Liver (tissue), 9 donors: Measurements from ENCODE around the gene NUDT2. TPM values are rescaled to one million over a fixed set of nuclear protein-coding genes. Genes with fewer than 3 reads are reported as not detected.

Source experiments
- DNase-seq: peaks from one replicate; pipeline ENCODE4 v3.0.0-alpha.2; 2017; ENCODE audit warnings: low spot score
- H3K27ac ChIP-seq, 2 donors: one replicate each; pipeline ENCODE4 v1.7.0; 2013; ENCODE audit warnings: inconsistent platforms in 2 of 2, low read length in 2 of 2, control low read depth in 1 of 2, low read depth in 1 of 2, mild to moderate bottlenecking in 1 of 2
- H3K27me3 ChIP-seq, 4 donors: one replicate each; pipeline versions ENCODE4 v1.6.1 to v1.7.0; 2013; ENCODE audit warnings: low read length in 3 of 4, inconsistent platforms in 1 of 4, mild to moderate bottlenecking in 1 of 4, moderate library complexity in 1 of 4; ENCODE audit not compliant: control insufficient read depth in 4 of 4, insufficient read depth in 4 of 4
- H3K36me3 ChIP-seq, 4 donors: one replicate each; pipeline versions ENCODE4 v1.6.1 to v1.7.0; 2013; ENCODE audit warnings: low read length in 3 of 4, mild to moderate bottlenecking in 3 of 4, low read depth in 1 of 4, moderate library complexity in 1 of 4; ENCODE audit not compliant: control insufficient read depth in 4 of 4, insufficient read depth in 3 of 4
- H3K4me1 ChIP-seq, 4 donors: one replicate each; pipeline versions ENCODE4 v1.6.1 to v1.7.0; 2013; ENCODE audit warnings: low read length in 3 of 4, mild to moderate bottlenecking in 3 of 4, moderate library complexity in 1 of 4; ENCODE audit not compliant: control insufficient read depth in 4 of 4, insufficient read depth in 4 of 4
- H3K4me3 ChIP-seq, 3 donors: one replicate each; pipeline versions ENCODE4 v1.6.1 to v1.7.0; 2013; ENCODE audit warnings: low read length in 3 of 3, control low read depth in 1 of 3, low read depth in 1 of 3, mild to moderate bottlenecking in 1 of 3
- H3K9ac ChIP-seq, 2 donors: one replicate each; pipeline ENCODE4 v1.7.0; 2013; ENCODE audit warnings: low read length in 2 of 2, mild to moderate bottlenecking in 2 of 2, moderate library complexity in 2 of 2, control low read depth in 1 of 2, low read depth in 1 of 2
- H3K9me3 ChIP-seq, 4 donors: one replicate each; pipeline versions ENCODE4 v1.6.1 to v1.7.0; 2013; ENCODE audit warnings: low read length in 3 of 4; ENCODE audit not compliant: control insufficient read depth in 4 of 4
- EGR1 ChIP-seq, 2 donors: IDR thresholded peaks; 2 replicates each; pipeline ENCODE4 v1.6.1; 2016 to 2018; ENCODE audit warnings: antibody characterized with exemption in 2 of 2, low read depth in 2 of 2
- FOXA1 ChIP-seq: IDR thresholded peaks from 2 replicates; pipeline ENCODE4 v1.6.1; 2016; ENCODE audit warnings: antibody characterized with exemption
- FOXA2 ChIP-seq: IDR thresholded peaks from 2 replicates; pipeline ENCODE4 v1.6.1; 2016; ENCODE audit warnings: antibody characterized with exemption
- GABPA ChIP-seq, 2 donors: IDR thresholded peaks in 1 of 2; conservative IDR thresholded peaks in 1 of 2; 2 replicates each; pipeline ENCODE4 v1.6.1; 2016; ENCODE audit warnings: antibody characterized with exemption in 2 of 2, mild to moderate bottlenecking in 1 of 2, moderate library complexity in 1 of 2
- HNF4A ChIP-seq, 2 donors: conservative IDR thresholded peaks; 2 replicates each; pipeline ENCODE4 v1.6.1; 2016; ENCODE audit warnings: antibody characterized with exemption in 2 of 2, mild to moderate bottlenecking in 2 of 2
- HNF4G ChIP-seq: IDR thresholded peaks from 2 replicates; pipeline ENCODE4 v1.6.1; 2016; ENCODE audit warnings: antibody characterized with exemption
- JUND ChIP-seq, 2 donors: IDR thresholded peaks; 2 replicates each; pipeline ENCODE4 v1.6.1; 2016; ENCODE audit warnings: antibody characterized with exemption in 2 of 2
- NR2F2 ChIP-seq: IDR thresholded peaks from 2 replicates; pipeline ENCODE4 v1.6.1; 2016; ENCODE audit warnings: antibody characterized with exemption
- RAD21 ChIP-seq, 2 donors: IDR thresholded peaks; 2 replicates each; pipeline ENCODE4 v1.6.1; 2016; ENCODE audit warnings: antibody characterized with exemption in 2 of 2, mild to moderate bottlenecking in 2 of 2
- RXRA ChIP-seq, 2 donors: IDR thresholded peaks; 2 replicates each; pipeline ENCODE4 v1.6.1; 2017 to 2018; ENCODE audit warnings: antibody characterized with exemption in 2 of 2, mild to moderate bottlenecking in 1 of 2
- SP1 ChIP-seq: IDR thresholded peaks from 2 replicates; pipeline ENCODE4 v1.6.1; 2018; ENCODE audit warnings: antibody characterized with exemption, mild to moderate bottlenecking
- TAF1 ChIP-seq: conservative IDR thresholded peaks from 2 replicates; pipeline ENCODE4 v1.6.1; 2016; ENCODE audit warnings: antibody characterized with exemption, mild to moderate bottlenecking
- YY1 ChIP-seq: IDR thresholded peaks from 2 replicates; pipeline ENCODE4 v1.6.1; 2016; ENCODE audit warnings: antibody characterized with exemption, mild to moderate bottlenecking
- WGBS: extraction: QIAGEN DNeasy Blood & Tissue Kit; methylation state at CpG from one replicate; pipeline ENCODE4 v1.1.7; 2013; 5-methylcytosine and 5-hydroxymethylcytosine counted together
- polyA plus RNA-seq, 2 donors: library from polyadenylated mRNA; stranded (reverse) in 1 of 2; unstranded in 1 of 2; fragments of 200-250 nt in 1 of 2; fragments of >200 nt in 1 of 2; fragmentation: Nextera tagmentation in 1 of 2; extraction: Ambion mirVana in 1 of 2; gene quantifications; one replicate each; pipeline versions ENCODE4 v1.2.1 to v1.2.3, GENCODE V29; 2013 to 2015
- total RNA-seq, 2 donors: library from RNA; depleted of rRNA; stranded (reverse); fragments of >200 nt; gene quantifications; one replicate each; pipeline ENCODE4 v1.2.3, GENCODE V29; 2014
- TF ChIP-seq, protein P1 (sequence below): IDR thresholded peaks from 2 replicates; pipeline ENCODE4 v1.6.1; 2016; ENCODE audit warnings: antibody characterized with exemption
- TF ChIP-seq, protein P2 (sequence below): fragments of 150-350 bp; IDR thresholded peaks from 2 replicates; pipeline ENCODE4 v1.5.1; 2017; ENCODE audit warnings: improper control_type of control experiment, low read depth, low read length; ENCODE audit not compliant: missing input control
- TF ChIP-seq, protein P3 (sequence below): IDR thresholded peaks from 2 replicates; pipeline ENCODE4 v1.6.1; 2016; ENCODE audit warnings: antibody characterized with exemption, mild to moderate bottlenecking
- TF ChIP-seq, protein P4 (sequence below): IDR thresholded peaks from 2 replicates; pipeline ENCODE4 v1.6.1; 2016; ENCODE audit warnings: antibody characterized with exemption
- donor health status: healthy.
- donor health status: healthy.
- donor health status: healthy.
- donor health status: healthy.
- donor health status: healthy.

Gene NUDT2
- total and polyA plus RNA-seq, 4 donors: 9.2 to 23.5 (median 15.7) TPM

DNA sequence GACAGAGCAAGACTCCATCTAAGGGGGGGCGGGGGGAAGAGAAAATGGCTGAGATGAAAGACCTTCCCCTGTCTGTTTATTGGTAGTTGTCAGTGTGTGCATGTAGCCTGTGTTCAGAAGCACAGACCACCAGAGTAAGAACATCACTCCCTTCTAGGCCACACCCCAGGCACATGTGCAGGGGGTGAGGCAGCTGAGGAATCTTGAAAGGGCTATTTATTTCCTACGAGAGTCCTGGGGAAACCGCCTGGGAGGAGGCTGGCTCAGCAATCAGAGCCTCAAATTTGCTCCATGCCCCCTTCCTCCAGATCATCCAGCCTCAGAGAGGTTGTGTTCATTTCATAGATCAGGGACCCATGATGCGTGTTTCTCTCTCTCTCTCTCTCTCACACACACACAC lies 40.3 kb downstream of the NUDT2 start:
- no peak for TF ChIP-seq NR2F2
- DNase-seq: no peak
- 91% methylated on average over 4 of the region's 4 CpGs for WGBS
- no peak overlapping the region for H3K9ac ChIP-seq
- no peak overlapping the region for H3K4me3 ChIP-seq
- no peaks in the 10 kb centered on the region for H3K9me3 ChIP-seq
- H3K36me3 ChIP-seq: peaks cover 3 to 11% (median 7%) of the 10 kb centered on the region in 4 donors
- peaks cover 10 to 53% (median 40%) of the 10 kb centered on the region in 4 donors for H3K4me1 ChIP-seq
- H3K27me3 ChIP-seq: no peaks in the 10 kb centered on the region
- peak overlapping the region in 1 of 2 donors; percentile 30 for H3K27ac ChIP-seq

DNA sequence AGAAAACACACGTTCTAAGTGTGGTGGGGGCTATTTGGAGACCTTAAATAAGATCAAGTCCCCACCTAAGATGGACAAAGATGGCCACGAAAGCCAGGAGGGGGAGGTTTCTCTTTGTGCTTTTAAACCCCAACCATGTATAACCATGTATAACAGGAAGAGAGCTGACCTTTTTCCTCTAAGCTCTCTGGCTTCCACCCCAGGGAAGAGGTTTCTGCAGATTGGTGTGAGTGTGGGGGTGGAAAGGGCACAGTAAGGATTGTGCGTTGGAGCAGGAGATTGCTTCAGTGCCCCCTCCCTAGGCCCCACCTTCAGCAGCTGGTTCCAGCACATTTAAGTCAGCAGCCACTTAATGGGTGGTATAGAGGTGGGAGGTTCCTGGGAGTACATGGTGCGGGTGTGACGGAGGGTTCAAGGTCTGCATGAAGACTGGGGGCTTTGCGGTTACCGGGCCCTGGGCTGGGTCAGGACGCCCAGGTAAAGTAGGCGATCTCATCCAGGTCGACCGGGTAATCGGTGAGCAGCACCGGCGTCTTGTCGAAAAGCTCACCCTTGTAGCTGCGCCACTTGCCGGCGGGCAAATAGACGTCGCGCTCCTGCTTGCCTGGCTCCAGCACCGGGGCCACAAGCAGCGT lies 41.1 kb downstream of the NUDT2 start:
- H3K9ac ChIP-seq: no peak overlapping the region
- no peak overlapping the region for H3K4me3 ChIP-seq
- H3K9me3 ChIP-seq: no peaks in the 10 kb centered on the region
- no peak for TF ChIP-seq GABPA (IDR thresholded peaks at IDR 0.05 in 1 of 2, conservative IDR thresholded peaks at IDR 0.05 in 1 of 2)
- peak; percentile 45 for TF ChIP-seq SP1
- peak; percentile 18 for TF ChIP-seq HNF4G
- TF ChIP-seq RXRA (IDR thresholded peaks at IDR 0.05): peak; percentile 51 to 60
- TF ChIP-seq HNF4A (conservative IDR thresholded peaks at IDR 0.05): peak; percentile 32 to 55
- TF ChIP-seq FOXA1: no peak
- TF ChIP-seq, protein P1, sequence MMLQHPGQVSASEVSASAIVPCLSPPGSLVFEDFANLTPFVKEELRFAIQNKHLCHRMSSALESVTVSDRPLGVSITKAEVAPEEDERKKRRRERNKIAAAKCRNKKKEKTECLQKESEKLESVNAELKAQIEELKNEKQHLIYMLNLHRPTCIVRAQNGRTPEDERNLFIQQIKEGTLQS: no peak
- TF ChIP-seq, protein P2, sequence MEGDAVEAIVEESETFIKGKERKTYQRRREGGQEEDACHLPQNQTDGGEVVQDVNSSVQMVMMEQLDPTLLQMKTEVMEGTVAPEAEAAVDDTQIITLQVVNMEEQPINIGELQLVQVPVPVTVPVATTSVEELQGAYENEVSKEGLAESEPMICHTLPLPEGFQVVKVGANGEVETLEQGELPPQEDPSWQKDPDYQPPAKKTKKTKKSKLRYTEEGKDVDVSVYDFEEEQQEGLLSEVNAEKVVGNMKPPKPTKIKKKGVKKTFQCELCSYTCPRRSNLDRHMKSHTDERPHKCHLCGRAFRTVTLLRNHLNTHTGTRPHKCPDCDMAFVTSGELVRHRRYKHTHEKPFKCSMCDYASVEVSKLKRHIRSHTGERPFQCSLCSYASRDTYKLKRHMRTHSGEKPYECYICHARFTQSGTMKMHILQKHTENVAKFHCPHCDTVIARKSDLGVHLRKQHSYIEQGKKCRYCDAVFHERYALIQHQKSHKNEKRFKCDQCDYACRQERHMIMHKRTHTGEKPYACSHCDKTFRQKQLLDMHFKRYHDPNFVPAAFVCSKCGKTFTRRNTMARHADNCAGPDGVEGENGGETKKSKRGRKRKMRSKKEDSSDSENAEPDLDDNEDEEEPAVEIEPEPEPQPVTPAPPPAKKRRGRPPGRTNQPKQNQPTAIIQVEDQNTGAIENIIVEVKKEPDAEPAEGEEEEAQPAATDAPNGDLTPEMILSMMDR: no peak
- TF ChIP-seq JUND (IDR thresholded peaks at IDR 0.05): no peak
- no peak for TF ChIP-seq TAF1
- TF ChIP-seq YY1: peak; percentile 35
- TF ChIP-seq RAD21 (IDR thresholded peaks at IDR 0.05): peak in 1 of 2 donors; percentile 22
- peak in 1 of 2 donors; percentile 29 for TF ChIP-seq EGR1 (IDR thresholded peaks at IDR 0.05; ENCODE audit: low read depth in 2 of 2)
- no peak for DNase-seq
- H3K27me3 ChIP-seq: no peaks in the 10 kb centered on the region
- WGBS: 70% methylated on average over 23 of the region's 23 CpGs
- H3K27ac ChIP-seq: peak overlapping the region; percentile 22 to 30
- H3K4me1 ChIP-seq: peaks cover 9 to 50% (median 38%) of the 10 kb centered on the region in 4 donors
- H3K36me3 ChIP-seq: peaks cover 3 to 11% (median 7%) of the 10 kb centered on the region in 4 donors

DNA sequence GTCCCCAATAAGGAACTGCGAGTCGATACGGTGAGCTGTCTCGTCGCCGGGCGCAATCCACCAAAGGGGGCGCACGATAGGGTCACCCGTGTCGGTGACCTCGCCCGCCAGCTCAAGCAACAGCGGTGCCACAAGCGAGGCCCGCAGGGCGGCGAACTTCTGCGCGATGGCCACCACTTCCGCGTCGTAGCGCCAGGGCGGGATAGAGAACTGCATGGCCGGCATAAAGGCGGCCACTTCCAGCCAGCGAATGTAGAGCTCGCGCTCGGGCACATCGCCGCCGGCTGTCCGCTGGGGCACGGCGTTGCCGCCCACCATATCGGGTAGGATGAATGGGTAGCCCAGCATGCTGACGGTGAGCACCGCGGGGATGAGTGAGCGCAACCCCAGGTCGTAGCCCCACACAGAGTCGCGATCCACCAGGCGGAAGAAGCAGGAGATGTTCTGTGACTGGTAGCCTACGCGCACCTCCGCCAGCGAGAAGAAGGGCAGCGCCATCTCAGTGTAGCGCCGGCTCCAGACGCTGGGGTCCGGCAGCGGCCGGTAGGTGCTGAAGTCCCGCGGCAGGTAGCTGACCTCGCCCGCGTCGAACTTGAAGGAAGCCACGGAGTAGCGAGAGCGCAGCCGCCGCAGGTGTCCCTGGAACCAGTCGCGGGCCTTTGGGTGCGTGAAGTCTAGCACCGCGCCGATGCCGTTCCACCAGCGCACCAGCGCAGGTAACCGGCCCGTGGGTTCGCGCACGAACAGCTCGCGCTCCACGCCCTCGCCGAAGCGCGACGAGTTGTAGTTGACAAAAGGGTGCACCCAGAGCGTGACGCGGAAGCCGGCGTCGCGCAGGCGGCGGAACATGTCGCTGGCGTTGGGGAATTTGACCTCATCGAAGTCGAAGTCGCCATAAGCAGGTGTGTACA lies 41.9 kb downstream of the NUDT2 start:
- no peak overlapping the region for H3K27ac ChIP-seq
- no peaks in the 10 kb centered on the region for H3K9me3 ChIP-seq
- no peak overlapping the region for H3K4me3 ChIP-seq
- WGBS: 78% methylated on average over 105 of the region's 105 CpGs
- TF ChIP-seq HNF4A (conservative IDR thresholded peaks at IDR 0.05): no peak
- TF ChIP-seq GABPA (IDR thresholded peaks at IDR 0.05 in 1 of 2, conservative IDR thresholded peaks at IDR 0.05 in 1 of 2): no peak
- TF ChIP-seq RXRA (IDR thresholded peaks at IDR 0.05): no peak
- no peak for TF ChIP-seq TAF1
- no peak for TF ChIP-seq FOXA1
- no peak for TF ChIP-seq YY1
- TF ChIP-seq, protein P1: no peak
- TF ChIP-seq, protein P3, sequence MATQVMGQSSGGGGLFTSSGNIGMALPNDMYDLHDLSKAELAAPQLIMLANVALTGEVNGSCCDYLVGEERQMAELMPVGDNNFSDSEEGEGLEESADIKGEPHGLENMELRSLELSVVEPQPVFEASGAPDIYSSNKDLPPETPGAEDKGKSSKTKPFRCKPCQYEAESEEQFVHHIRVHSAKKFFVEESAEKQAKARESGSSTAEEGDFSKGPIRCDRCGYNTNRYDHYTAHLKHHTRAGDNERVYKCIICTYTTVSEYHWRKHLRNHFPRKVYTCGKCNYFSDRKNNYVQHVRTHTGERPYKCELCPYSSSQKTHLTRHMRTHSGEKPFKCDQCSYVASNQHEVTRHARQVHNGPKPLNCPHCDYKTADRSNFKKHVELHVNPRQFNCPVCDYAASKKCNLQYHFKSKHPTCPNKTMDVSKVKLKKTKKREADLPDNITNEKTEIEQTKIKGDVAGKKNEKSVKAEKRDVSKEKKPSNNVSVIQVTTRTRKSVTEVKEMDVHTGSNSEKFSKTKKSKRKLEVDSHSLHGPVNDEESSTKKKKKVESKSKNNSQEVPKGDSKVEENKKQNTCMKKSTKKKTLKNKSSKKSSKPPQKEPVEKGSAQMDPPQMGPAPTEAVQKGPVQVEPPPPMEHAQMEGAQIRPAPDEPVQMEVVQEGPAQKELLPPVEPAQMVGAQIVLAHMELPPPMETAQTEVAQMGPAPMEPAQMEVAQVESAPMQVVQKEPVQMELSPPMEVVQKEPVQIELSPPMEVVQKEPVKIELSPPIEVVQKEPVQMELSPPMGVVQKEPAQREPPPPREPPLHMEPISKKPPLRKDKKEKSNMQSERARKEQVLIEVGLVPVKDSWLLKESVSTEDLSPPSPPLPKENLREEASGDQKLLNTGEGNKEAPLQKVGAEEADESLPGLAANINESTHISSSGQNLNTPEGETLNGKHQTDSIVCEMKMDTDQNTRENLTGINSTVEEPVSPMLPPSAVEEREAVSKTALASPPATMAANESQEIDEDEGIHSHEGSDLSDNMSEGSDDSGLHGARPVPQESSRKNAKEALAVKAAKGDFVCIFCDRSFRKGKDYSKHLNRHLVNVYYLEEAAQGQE: no peak
- TF ChIP-seq, protein P4, sequence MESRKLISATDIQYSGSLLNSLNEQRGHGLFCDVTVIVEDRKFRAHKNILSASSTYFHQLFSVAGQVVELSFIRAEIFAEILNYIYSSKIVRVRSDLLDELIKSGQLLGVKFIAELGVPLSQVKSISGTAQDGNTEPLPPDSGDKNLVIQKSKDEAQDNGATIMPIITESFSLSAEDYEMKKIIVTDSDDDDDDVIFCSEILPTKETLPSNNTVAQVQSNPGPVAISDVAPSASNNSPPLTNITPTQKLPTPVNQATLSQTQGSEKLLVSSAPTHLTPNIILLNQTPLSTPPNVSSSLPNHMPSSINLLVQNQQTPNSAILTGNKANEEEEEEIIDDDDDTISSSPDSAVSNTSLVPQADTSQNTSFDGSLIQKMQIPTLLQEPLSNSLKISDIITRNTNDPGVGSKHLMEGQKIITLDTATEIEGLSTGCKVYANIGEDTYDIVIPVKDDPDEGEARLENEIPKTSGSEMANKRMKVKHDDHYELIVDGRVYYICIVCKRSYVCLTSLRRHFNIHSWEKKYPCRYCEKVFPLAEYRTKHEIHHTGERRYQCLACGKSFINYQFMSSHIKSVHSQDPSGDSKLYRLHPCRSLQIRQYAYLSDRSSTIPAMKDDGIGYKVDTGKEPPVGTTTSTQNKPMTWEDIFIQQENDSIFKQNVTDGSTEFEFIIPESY: no peak
- TF ChIP-seq SP1: no peak
- no peak for TF ChIP-seq FOXA2
- no peak for TF ChIP-seq EGR1 (IDR thresholded peaks at IDR 0.05; ENCODE audit: low read depth in 2 of 2)
- DNase-seq: no peak
- no peaks in the 10 kb centered on the region for H3K27me3 ChIP-seq
- peaks cover 3 to 11% (median 7%) of the 10 kb centered on the region in 4 donors for H3K36me3 ChIP-seq
- H3K4me1 ChIP-seq: peaks cover 8 to 54% (median 40%) of the 10 kb centered on the region in 4 donors
- H3K9ac ChIP-seq: no peak overlapping the region
